Hepatocyte (in vitro differentiated cells): ENCODE data around the gene ELK3. TPM values are rescaled to one million over a fixed set of nuclear protein-coding genes. Genes with fewer than 3 reads are reported as not detected.

Source experiments
- DNase-seq: peaks from one replicate; pipeline ENCODE4 v3.0.0-alpha.2; 2016; ENCODE audit warnings: low spot score
- H2AFZ ChIP-seq: fragments of 200-600 bp; sonication (generic); 2 replicates; pipeline ENCODE4 v1.6.0; 2016; ENCODE audit warnings: antibody characterized with exemption, mild to moderate bottlenecking
- H3K27ac ChIP-seq: fragments of 200-600 bp; sonication (generic); 2 replicates; pipeline ENCODE4 v1.5.1; 2016; ENCODE audit warnings: mild to moderate bottlenecking
- H3K27me3 ChIP-seq: fragments of 200-600 bp; sonication (generic); 2 replicates; pipeline ENCODE4 v1.6.1; 2016
- H3K36me3 ChIP-seq: fragments of 200-600 bp; sonication (generic); replicated peaks from 2 replicates; pipeline ENCODE4 v1.5.1; 2016; ENCODE audit warnings: low read depth; ENCODE audit not compliant: insufficient read depth
- H3K4me1 ChIP-seq: fragments of 200-600 bp; sonication (generic); 2 replicates; pipeline ENCODE4 v1.5.1; 2016; ENCODE audit warnings: mild to moderate bottlenecking, moderate library complexity; ENCODE audit not compliant: insufficient read depth
- H3K4me2 ChIP-seq: fragments of 200-600 bp; sonication (generic); 2 replicates; pipeline ENCODE4 v1.6.0; 2016
- H3K4me3 ChIP-seq: fragments of 200-600 bp; sonication (generic); 2 replicates; pipeline ENCODE4 v1.5.1; 2016; ENCODE audit warnings: mild to moderate bottlenecking
- H3K79me2 ChIP-seq: fragments of 200-600 bp; sonication (generic); 2 replicates; pipeline ENCODE4 v1.6.0; 2017; ENCODE audit warnings: mild to moderate bottlenecking
- H3K9me2 ChIP-seq: fragments of 200-600 bp; sonication (generic); replicated peaks from 2 replicates; pipeline ENCODE4 v1.6.0; 2017; ENCODE audit warnings: mild to moderate bottlenecking; ENCODE audit not compliant: insufficient read depth
- H3K9me3 ChIP-seq: fragments of 200-600 bp; sonication (generic); 2 replicates; pipeline ENCODE4 v1.5.1; 2016; ENCODE audit warnings: low read depth, mild to moderate bottlenecking
- H4K20me1 ChIP-seq: fragments of 200-600 bp; sonication (generic); 2 replicates; pipeline ENCODE4 v1.6.0; 2016; ENCODE audit warnings: mild to moderate bottlenecking; ENCODE audit not compliant: insufficient read depth, poor library complexity, severe bottlenecking
- CTCF ChIP-seq: fragments of 200-600 bp; sonication (generic); IDR thresholded peaks from 2 replicates; pipeline ENCODE4 v1.5.1; 2016; ENCODE audit warnings: antibody characterized with exemption, mild to moderate bottlenecking; ENCODE audit not compliant: poor library complexity
- EZH2 ChIP-seq: fragments of 200-600 bp; sonication (generic); IDR thresholded peaks from 2 replicates; pipeline ENCODE4 v1.6.1; 2016; ENCODE audit warnings: antibody characterized with exemption, mild to moderate bottlenecking, borderline replicate concordance
- EZH2phosphoT487 ChIP-seq: fragments of 200-600 bp; sonication (generic); IDR thresholded peaks from one replicate; pipeline ENCODE4 v1.6.1; 2018; ENCODE audit warnings: antibody characterized with exemption, mild to moderate bottlenecking, low read depth, moderate library complexity; ENCODE audit not compliant: unreplicated experiment, severe bottlenecking
- WGBS: methylation state at CpG from one replicate; pipeline ENCODE4 v1.1.6; 2016; ENCODE audit warnings: low lambda C conversion rate; ENCODE audit errors: missing lambda C conversion rate; 5-methylcytosine and 5-hydroxymethylcytosine counted together
- polyA plus RNA-seq: library from polyadenylated mRNA; unstranded; fragments of >200 nt; fragmentation: Nextera tagmentation; extraction: Ambion mirVana; gene quantifications from 2 replicates; pipeline ENCODE4 v1.2.1, GENCODE V29; 2016
- total RNA-seq: library from RNA; depleted of rRNA; stranded (reverse); fragments of >200 nt; gene quantifications from 2 replicates; pipeline ENCODE4 v1.2.3, GENCODE V29; 2014

Gene ELK3
- total and polyA plus RNA-seq, 2 experiments from 2014 or later, result 12.1 to 12.9 TPM

DNA sequence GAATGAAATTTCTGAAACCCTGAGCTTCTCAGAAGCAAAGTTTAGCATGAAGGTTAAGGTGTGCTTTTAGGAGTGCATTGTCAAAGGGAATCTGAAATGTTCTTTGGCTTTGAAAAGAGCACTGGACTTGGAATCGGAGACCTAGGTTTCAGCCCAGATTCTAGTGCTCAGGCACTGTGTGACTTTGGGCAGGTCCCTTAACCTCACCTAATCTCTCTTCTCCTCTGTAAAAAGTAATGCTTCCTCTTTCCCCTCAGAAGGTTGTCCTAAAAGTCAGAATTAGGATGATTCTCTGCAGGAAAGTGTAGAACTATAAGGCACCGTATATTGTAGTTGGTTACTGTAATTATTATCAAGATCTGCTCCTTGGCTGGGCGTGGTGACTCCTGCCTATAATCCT lies 38.0 kb upstream of the ELK3 start:
- H3K4me2 ChIP-seq, result no peak overlapping the region
- no peaks in the 10 kb centered on the region for H3K79me2 ChIP-seq
- no peaks in the 10 kb centered on the region for H3K9me2 ChIP-seq
- H3K36me3 ChIP-seq, result no peaks in the 10 kb centered on the region
- H2AFZ ChIP-seq, result no peak overlapping the region
- 97% methylated on average over 3 of the region's 3 CpGs for WGBS
- H3K4me1 ChIP-seq, result no peaks in the 10 kb centered on the region
- H3K9me3 ChIP-seq, result no peaks in the 10 kb centered on the region
- no peak overlapping the region for H3K4me3 ChIP-seq
- TF ChIP-seq EZH2phosphoT487, result no peak
- TF ChIP-seq CTCF, result no peak
- no peak for TF ChIP-seq EZH2
- H3K27me3 ChIP-seq, result no peaks in the 10 kb centered on the region
- no peak for DNase-seq
- H3K27ac ChIP-seq, result no peak overlapping the region
- no peaks in the 10 kb centered on the region for H4K20me1 ChIP-seq

GRCh38 chr12:96157427-96157826 lies 36.7 kb upstream of the ELK3 start:
- Histone ChIP-seq H3K4me3 (no peak overlapping the region), H4K20me1 (no peaks in the 10 kb centered on the region), H3K4me1 (no peaks in the 10 kb centered on the region), H3K36me3 (no peaks in the 10 kb centered on the region), H3K9me2 (no peaks in the 10 kb centered on the region), H3K9me3 (no peaks in the 10 kb centered on the region), H3K79me2 (no peaks in the 10 kb centered on the region), H3K4me2 (no peak overlapping the region), H3K27me3 (no peaks in the 10 kb centered on the region), H2AFZ (no peak overlapping the region), H3K27ac (no peak overlapping the region)
- no peak for TF ChIP-seq CTCF
- TF ChIP-seq EZH2phosphoT487, result no peak
- TF ChIP-seq EZH2, result no peak
- no peak for DNase-seq
- 88% methylated on average over 3 of the region's 3 CpGs for WGBS

- Histone ChIP-seq H3K27ac (no peak overlapping the region), H3K4me3 (no peak overlapping the region), H3K9me2 (no peaks in the 10 kb centered on the region), H3K36me3 (no peaks in the 10 kb centered on the region), H3K27me3 (no peaks in the 10 kb centered on the region), H3K9me3 (no peaks in the 10 kb centered on the region), H3K79me2 (no peaks in the 10 kb centered on the region), H3K4me2 (no peak overlapping the region), H3K4me1 (no peaks in the 10 kb centered on the region), H4K20me1 (no peaks in the 10 kb centered on the region), H2AFZ (no peak overlapping the region)
- TF ChIP-seq EZH2phosphoT487 (no peak), CTCF (no peak), EZH2 (no peak)
- no peak for DNase-seq
- 81% methylated on average over 14 of the region's 14 CpGs for WGBS
These were observed 29.0 kb upstream of the ELK3 start for GRCh38 chr12:96164951-96165811.
